Activated CD4-positive, alpha-beta T cell treated with anti-CD3 and anti-CD28 coated beads for 36 hours (primary cell): ENCODE measurements around the gene NDUFB4. TPM values are rescaled to one million over a fixed set of nuclear protein-coding genes. Genes with fewer than 3 reads are reported as not detected.

ENCODE experiments used
- ATAC-seq: fragments of 200-7000 bp; cut with Tn5 transposase; one replicate; pipeline ENCODE4 v1.10.0; 2021; ENCODE audit warnings: mild to moderate bottlenecking, moderate library complexity
- CTCF ChIA-PET: fragments of 350-600 bp; sonication (Branson Sonifier 250); formaldehyde crosslinking; loops from one replicate; lab custom pipeline; 2021; ENCODE audit warnings: antibody characterized with exemption; lab: Charles Lee
- POLR2A ChIA-PET: fragments of 350-600 bp; sonication (Branson Sonifier 250); formaldehyde crosslinking; loops from one replicate; lab custom pipeline; 2021; ENCODE audit warnings: antibody characterized with exemption, inconsistent platforms; lab: Charles Lee
- DNase-seq: peaks from one replicate; pipeline ENCODE4 v3.0.0-alpha.2; 2020
- H3K27ac Mint-ChIP-seq: one replicate; pipeline ENCODE4 v1.8.0; 2021; ENCODE audit warnings: mixed read lengths
- H3K27me3 Mint-ChIP-seq: one replicate; pipeline ENCODE4 v1.8.0; 2021; ENCODE audit warnings: mixed read lengths
- H3K36me3 Mint-ChIP-seq: one replicate; pipeline ENCODE4 v1.8.0; 2021; ENCODE audit warnings: low read depth, mixed read lengths
- H3K4me1 Mint-ChIP-seq: one replicate; pipeline ENCODE4 v1.8.0; 2021; ENCODE audit warnings: mixed read lengths
- H3K4me3 Mint-ChIP-seq: one replicate; pipeline ENCODE4 v1.8.0; 2021; ENCODE audit warnings: mild to moderate bottlenecking, moderate library complexity, mixed read lengths
- H3K9me3 Mint-ChIP-seq: one replicate; pipeline ENCODE4 v1.8.0; 2021; ENCODE audit warnings: low read depth, mixed read lengths
- intact Hi-C, 2 experiments: fragments of 100-400 bp; cut with DNase I in 1 of 2; cut with micrococcal nuclease in 1 of 2; formaldehyde crosslinking; loops; one replicate each; pipeline versions ENCODE4 v1.14.2 to v1.15.1; 2022 to 2024; cut with DNase I, micrococcal nuclease
- total RNA-seq, 2 experiments: library from RNA; stranded (reverse); gene quantifications; one replicate each; pipeline ENCODE4 v1.2.3, GENCODE V29; 2021

The NDUFB4 gene
- total RNA-seq = 100 to 1,000 TPM; 157 to 186 TPM

- intact Hi-C loops = loop anchor here (1.0 to 10.0 kb wide), 8 partner anchors 37 to 1134 kb away; partner anchors contain the start of genes GTF2E1 (in 2 of the 2), RABL3 (in 2 of the 2), GSK3B (in 1 of the 2) and LRRC58 (in 1 of the 2)
- Mint-ChIP-seq H3K4me1 (peaks cover 10% of the 10 kb centered on the region), H3K4me3 (no peak within 1 kb of the TSS), H3K27ac (peak within 1 kb of the TSS; percentile 94), H3K9me3 (no peaks in the 10 kb centered on the region), H3K27me3 (no peaks in the 10 kb centered on the region), H3K36me3 (peaks cover 10% of the 10 kb centered on the region)
- DNase-seq (peak; percentile 98), ATAC-seq (peak; percentile 94)
- POLR2A ChIA-PET = interaction anchor here (0.6 to 1.0 kb wide), 5 partner anchors 73 to 501 kb away, joined by 3 to 6 read pairs (median 5); partner anchors contain the start of genes GTF2E1 and RABL3
- CTCF ChIA-PET = interaction anchor here (0.7 to 2.9 kb wide), 9 partner anchors 29 to 1727 kb away, joined by 3 to 20 read pairs (median 3); partner anchors contain the start of gene POLQ
Measured at GRCh38 chr3:120596116-120596852, at the start of gene NDUFB4. Gene NDUFB4, plus strand, starts transcription at chr3:120596336. Its CDS starts 24 bp downstream, at chr3:120596360.

GRCh38 chr3:120550546-120550945 is 45.6 kb upstream of the NDUFB4 start:
- Mint-ChIP-seq H3K4me1 (no peaks in the 10 kb centered on the region), H3K9me3 (no peaks in the 10 kb centered on the region), H3K27ac (no peak overlapping the region), H3K4me3 (no peak overlapping the region), H3K36me3 (no peaks in the 10 kb centered on the region), H3K27me3 (peaks cover 12% of the 10 kb centered on the region)
- POLR2A ChIA-PET = no interaction called here
- intact Hi-C loops = loop anchor here in 1 of 2 experiments (10.0 kb wide), 1 partner anchor 736 kb away; no protein-coding TSS in a partner anchor
- CTCF ChIA-PET = interaction anchor here (2.4 kb wide), 1 partner anchor 8 kb away, joined by 12 read pairs; no protein-coding TSS in a partner anchor
- DNase-seq (no peak), ATAC-seq (no peak)

- Mint-ChIP-seq H3K27me3 (peaks cover 4% of the 10 kb centered on the region), H3K27ac (no peak overlapping the region), H3K4me1 (no peaks in the 10 kb centered on the region), H3K9me3 (no peaks in the 10 kb centered on the region), H3K4me3 (no peak overlapping the region), H3K36me3 (no peaks in the 10 kb centered on the region)
- ATAC-seq (no peak), DNase-seq (no peak)
- CTCF ChIA-PET = interaction anchor here (0.8 kb wide), 1 partner anchor 133 kb away, joined by 3 read pairs; no protein-coding TSS in a partner anchor
- POLR2A ChIA-PET = no interaction called here
- intact Hi-C loops = loop anchor here in 1 of 2 experiments (10.0 kb wide), 1 partner anchor 738 kb away; no protein-coding TSS in a partner anchor
Measured at GRCh38 chr3:120552184-120553172, 43.7 kb upstream of the NDUFB4 start.

- Mint-ChIP-seq H3K27ac (no peak overlapping the region), H3K4me1 (peaks cover 12% of the 10 kb centered on the region), H3K4me3 (no peak overlapping the region), H3K9me3 (no peaks in the 10 kb centered on the region), H3K36me3 (no peaks in the 10 kb centered on the region), H3K27me3 (peaks cover 7% of the 10 kb centered on the region)
- CTCF ChIA-PET = interaction anchor here (1.3 kb wide), 1 partner anchor 138 kb away, joined by 5 read pairs; no protein-coding TSS in a partner anchor
- intact Hi-C loops = loop anchor here in 1 of 2 experiments (5.0 to 10.0 kb wide), 2 partner anchors 663 to 740 kb away; no protein-coding TSS in a partner anchor
- no peak for DNase-seq
- POLR2A ChIA-PET = no interaction called here
- ATAC-seq = no peak
Measured at GRCh38 chr3:120554812-120555606, 41.1 kb upstream of the NDUFB4 start.

GRCh38 chr3:120555657-120556509 is 40.3 kb upstream of the NDUFB4 start:
- H3K27me3 Mint-ChIP-seq = peaks cover 6% of the 10 kb centered on the region
- H3K36me3 Mint-ChIP-seq = no peaks in the 10 kb centered on the region
- intact Hi-C loops = loop anchor here in 1 of 2 experiments (5.0 to 10.0 kb wide), 2 partner anchors 664 to 741 kb away; no protein-coding TSS in a partner anchor
- H3K27ac Mint-ChIP-seq = no peak overlapping the region
- CTCF ChIA-PET = interaction anchor here (1.3 kb wide), 1 partner anchor 139 kb away, joined by 5 read pairs; no protein-coding TSS in a partner anchor
- no peaks in the 10 kb centered on the region for H3K9me3 Mint-ChIP-seq
- POLR2A ChIA-PET = no interaction called here
- ATAC-seq (no peak), DNase-seq (no peak)
- H3K4me3 Mint-ChIP-seq = no peak overlapping the region
- H3K4me1 Mint-ChIP-seq = peaks cover 12% of the 10 kb centered on the region

GRCh38 chr3:120557115-120557514 is 39.0 kb upstream of the NDUFB4 start:
- peaks cover 6% of the 10 kb centered on the region for H3K27me3 Mint-ChIP-seq
- DNase-seq (no peak), ATAC-seq (no peak)
- no peaks in the 10 kb centered on the region for H3K9me3 Mint-ChIP-seq
- POLR2A ChIA-PET = no interaction called here
- peaks cover 12% of the 10 kb centered on the region for H3K4me1 Mint-ChIP-seq
- CTCF ChIA-PET = interaction anchor here (0.6 to 3.5 kb wide), 6 partner anchors 15 to 313 kb away, joined by 3 to 23 read pairs (median 3); no protein-coding TSS in a partner anchor
- no peak overlapping the region for H3K4me3 Mint-ChIP-seq
- H3K36me3 Mint-ChIP-seq = no peaks in the 10 kb centered on the region
- intact Hi-C loops = loop anchor here in 1 of 2 experiments (5.0 to 10.0 kb wide), 2 partner anchors 665 to 742 kb away; no protein-coding TSS in a partner anchor
- no peak overlapping the region for H3K27ac Mint-ChIP-seq

- peak overlapping the region; percentile 10 for H3K27ac Mint-ChIP-seq
- ATAC-seq (peak; percentile 68), DNase-seq (peak; percentile 93)
- intact Hi-C loops = loop anchor here (1.0 to 10.0 kb wide), 8 partner anchors 37 to 744 kb away; partner anchors contain the start of genes LRRC58 (in 1 of the 2) and NDUFB4 (in 1 of the 2)
- peak overlapping the region; percentile 56 for H3K4me3 Mint-ChIP-seq
- H3K27me3 Mint-ChIP-seq = peaks cover 6% of the 10 kb centered on the region
- POLR2A ChIA-PET = no interaction called here
- H3K36me3 Mint-ChIP-seq = no peaks in the 10 kb centered on the region
- H3K4me1 Mint-ChIP-seq = peaks cover 12% of the 10 kb centered on the region
- CTCF ChIA-PET = interaction anchor here (0.5 to 4.1 kb wide), 38 partner anchors 9 to 659 kb away, joined by 3 to 45 read pairs (median 3); partner anchors contain the start of genes FSTL1, GTF2E1, NDUFB4 and RABL3
- H3K9me3 Mint-ChIP-seq = no peaks in the 10 kb centered on the region
Measured at GRCh38 chr3:120558771-120559241, 37.3 kb upstream of the NDUFB4 start.

GRCh38 chr3:120559242-120560061 is 36.7 kb upstream of the NDUFB4 start:
- ATAC-seq = peak; percentile 72
- H3K4me3 Mint-ChIP-seq = peak overlapping the region; percentile 52

More at GRCh38 chr3:120559242-120560061, 36.7 kb upstream of the NDUFB4 start:
- Mint-ChIP-seq H3K27ac (peak overlapping the region; percentile 26), H3K9me3 (no peaks in the 10 kb centered on the region), H3K4me1 (peaks cover 12% of the 10 kb centered on the region), H3K36me3 (no peaks in the 10 kb centered on the region), H3K27me3 (peaks cover 6% of the 10 kb centered on the region)
- ChIA-PET POLR2A (no interaction called here), CTCF (interaction anchor here (0.5 to 4.1 kb wide), 29 partner anchors 9 to 318 kb away, joined by 3 to 45 read pairs (median 4); partner anchors contain the start of genes FSTL1, GTF2E1, NDUFB4 and RABL3)
- peak; percentile 22 for DNase-seq
- intact Hi-C loops = loop anchor here (1.0 to 10.0 kb wide), 8 partner anchors 37 to 745 kb away; partner anchors contain the start of genes LRRC58 (in 1 of the 2) and NDUFB4 (in 1 of the 2)
